ENCODE results near the gene G3BP2.

G3BP2 gene

GRCh38 chr4:75714704-75715103 is 41.5 kb upstream of the G3BP2 start:
- TF ChIP-seq CTCF (IDR thresholded peaks at IDR 0.05; ENCODE audit: low read depth, low read length, missing control alignments) = no peak
- no peak for DNase-seq
- Histone ChIP-seq H3K27ac (no peak overlapping the region), H3K27me3 (replicated peaks) (no peaks in the 10 kb centered on the region), H3K36me3 (replicated peaks) (peaks cover 2% of the 10 kb centered on the region), H3K4me3 (ENCODE audit: low read depth, low read length) (no peak overlapping the region)
- in situ Hi-C loops (cut with HindIII; ENCODE audit: low pct_ligation_motif_present, low sequenced_read_pairs) = no loop called here

- H3K27me3 ChIP-seq (replicated peaks) = no peaks in the 10 kb centered on the region
- no peak for TF ChIP-seq CTCF (IDR thresholded peaks at IDR 0.05; ENCODE audit: low read depth, low read length, missing control alignments)
- H3K27ac ChIP-seq = no peak overlapping the region
- in situ Hi-C loops (cut with HindIII; ENCODE audit: low pct_ligation_motif_present, low sequenced_read_pairs) = no loop called here
- H3K4me3 ChIP-seq (ENCODE audit: low read depth, low read length) = no peak overlapping the region
- H3K36me3 ChIP-seq (replicated peaks) = peaks cover 2% of the 10 kb centered on the region
- DNase-seq = no peak
These were observed 40.8 kb upstream of the G3BP2 start for GRCh38 chr4:75714011-75714410.

- Histone ChIP-seq H3K4me3 (ENCODE audit: low read depth, low read length) (no peak overlapping the region), H3K27me3 (replicated peaks) (no peaks in the 10 kb centered on the region), H3K27ac (no peak overlapping the region), H3K36me3 (replicated peaks) (no peaks in the 10 kb centered on the region)
- in situ Hi-C loops (cut with HindIII; ENCODE audit: low pct_ligation_motif_present, low sequenced_read_pairs) = no loop called here
- TF ChIP-seq CTCF (IDR thresholded peaks at IDR 0.05; ENCODE audit: low read depth, low read length, missing control alignments) = no peak
- DNase-seq = peak; percentile 11
These were observed 37.0 kb upstream of the G3BP2 start for GRCh38 chr4:75710246-75710645.

GRCh38 chr4:75708218-75708691 is 35.0 kb upstream of the G3BP2 start:
- Histone ChIP-seq H3K27ac (no peak overlapping the region), H3K4me3 (ENCODE audit: low read depth, low read length) (no peak overlapping the region), H3K36me3 (replicated peaks) (no peaks in the 10 kb centered on the region), H3K27me3 (replicated peaks) (no peaks in the 10 kb centered on the region)
- in situ Hi-C loops (cut with HindIII; ENCODE audit: low pct_ligation_motif_present, low sequenced_read_pairs) = no loop called here
- no peak for DNase-seq
- peak; percentile 45 for TF ChIP-seq CTCF (IDR thresholded peaks at IDR 0.05; ENCODE audit: low read depth, low read length, missing control alignments)

GRCh38 chr4:75705198-75705977 is 32.2 kb upstream of the G3BP2 start:
- no peak for DNase-seq
- H3K27me3 ChIP-seq (replicated peaks) = no peaks in the 10 kb centered on the region
- no peaks in the 10 kb centered on the region for H3K36me3 ChIP-seq (replicated peaks)
- in situ Hi-C loops (cut with HindIII; ENCODE audit: low pct_ligation_motif_present, low sequenced_read_pairs) = no loop called here
- H3K27ac ChIP-seq = no peak overlapping the region
- no peak for TF ChIP-seq CTCF (IDR thresholded peaks at IDR 0.05; ENCODE audit: low read depth, low read length, missing control alignments)
- H3K4me3 ChIP-seq (ENCODE audit: low read depth, low read length) = no peak overlapping the region
